Glutamatergic neuron (in vitro differentiated cells): ENCODE data around the gene CISD1. TPM values are rescaled to one million over a fixed set of nuclear protein-coding genes. Genes with fewer than 3 reads are reported as not detected.

ENCODE experiments used
- DNase-seq: peaks from one replicate; pipeline ENCODE4 v3.0.0; 2022
- H3K27ac Mint-ChIP-seq: one replicate; pipeline ENCODE4 v1.8.0; 2020; ENCODE audit warnings: mild to moderate bottlenecking, mixed read lengths, inconsistent platforms; ENCODE audit not compliant: unreplicated experiment
- H3K27me3 Mint-ChIP-seq: one replicate; pipeline ENCODE4 v1.8.0; 2020; ENCODE audit warnings: mild to moderate bottlenecking, moderate library complexity, mixed read lengths, inconsistent platforms; ENCODE audit not compliant: unreplicated experiment
- H3K36me3 Mint-ChIP-seq: one replicate; pipeline ENCODE4 v1.8.0; 2020; ENCODE audit warnings: mild to moderate bottlenecking, mixed read lengths, inconsistent platforms; ENCODE audit not compliant: unreplicated experiment
- H3K4me1 Mint-ChIP-seq: one replicate; pipeline ENCODE4 v1.8.0; 2020; ENCODE audit warnings: mild to moderate bottlenecking, low read depth, mixed read lengths, inconsistent platforms; ENCODE audit not compliant: unreplicated experiment
- H3K4me3 Mint-ChIP-seq: one replicate; pipeline ENCODE4 v1.8.0; 2020; ENCODE audit warnings: mild to moderate bottlenecking, mixed read lengths, inconsistent platforms; ENCODE audit not compliant: unreplicated experiment
- H3K9me3 Mint-ChIP-seq: one replicate; pipeline ENCODE4 v1.8.0; 2020; ENCODE audit warnings: mild to moderate bottlenecking, moderate library complexity, mixed read lengths, inconsistent platforms; ENCODE audit not compliant: unreplicated experiment
- total RNA-seq: library from RNA; stranded (reverse); fragmentation: NEBNext Ultra II Directional; extraction: Animal tissue kit (Norgen Biotek cat#: 25700); gene quantifications from one replicate; pipeline ENCODE4 v1.2.1, GENCODE V29; 2021; ENCODE audit not compliant: unreplicated experiment
- TF ChIP-seq, protein P1 (sequence below): fragments of 200-600 bp; sonication (generic); IDR thresholded peaks from one replicate; pipeline ENCODE4 v1.5.0; 2021; ENCODE audit not compliant: partially characterized antibody, unreplicated experiment

Gene CISD1
- total RNA-seq, 1 donor from 2014 or later, result 29.3 TPM

DNA sequence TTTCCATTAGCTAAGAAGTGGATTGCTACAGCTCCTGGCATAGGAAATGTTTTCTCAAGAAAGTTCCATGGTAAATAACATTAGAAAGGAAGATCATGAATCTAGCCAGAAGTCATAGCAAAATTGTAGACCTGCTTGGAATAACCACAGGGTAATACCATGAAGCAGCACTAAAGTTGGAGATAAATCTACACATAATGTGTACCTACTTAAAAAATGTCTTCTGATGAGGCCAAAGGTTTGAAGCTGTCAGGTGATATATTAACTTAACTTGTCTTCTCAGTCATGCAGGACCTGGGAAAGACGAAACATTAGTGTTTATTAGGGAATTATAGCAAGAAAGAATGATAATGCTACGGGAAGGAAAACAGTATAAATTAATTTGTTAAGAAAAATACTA is 6.3 kb downstream of the CISD1 start:
- H3K27me3 Mint-ChIP-seq, result no peaks in the 10 kb centered on the region
- H3K4me3 Mint-ChIP-seq, result no peak overlapping the region
- no peak for DNase-seq
- no peak overlapping the region for H3K27ac Mint-ChIP-seq
- TF ChIP-seq, protein P1, sequence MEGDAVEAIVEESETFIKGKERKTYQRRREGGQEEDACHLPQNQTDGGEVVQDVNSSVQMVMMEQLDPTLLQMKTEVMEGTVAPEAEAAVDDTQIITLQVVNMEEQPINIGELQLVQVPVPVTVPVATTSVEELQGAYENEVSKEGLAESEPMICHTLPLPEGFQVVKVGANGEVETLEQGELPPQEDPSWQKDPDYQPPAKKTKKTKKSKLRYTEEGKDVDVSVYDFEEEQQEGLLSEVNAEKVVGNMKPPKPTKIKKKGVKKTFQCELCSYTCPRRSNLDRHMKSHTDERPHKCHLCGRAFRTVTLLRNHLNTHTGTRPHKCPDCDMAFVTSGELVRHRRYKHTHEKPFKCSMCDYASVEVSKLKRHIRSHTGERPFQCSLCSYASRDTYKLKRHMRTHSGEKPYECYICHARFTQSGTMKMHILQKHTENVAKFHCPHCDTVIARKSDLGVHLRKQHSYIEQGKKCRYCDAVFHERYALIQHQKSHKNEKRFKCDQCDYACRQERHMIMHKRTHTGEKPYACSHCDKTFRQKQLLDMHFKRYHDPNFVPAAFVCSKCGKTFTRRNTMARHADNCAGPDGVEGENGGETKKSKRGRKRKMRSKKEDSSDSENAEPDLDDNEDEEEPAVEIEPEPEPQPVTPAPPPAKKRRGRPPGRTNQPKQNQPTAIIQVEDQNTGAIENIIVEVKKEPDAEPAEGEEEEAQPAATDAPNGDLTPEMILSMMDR, result no peak
- H3K9me3 Mint-ChIP-seq, result no peaks in the 10 kb centered on the region
- peaks cover 3% of the 10 kb centered on the region for H3K4me1 Mint-ChIP-seq
- no peaks in the 10 kb centered on the region for H3K36me3 Mint-ChIP-seq

GRCh38 chr10:58275908-58276307 is 6.9 kb downstream of the CISD1 start:
- no peaks in the 10 kb centered on the region for H3K9me3 Mint-ChIP-seq
- no peaks in the 10 kb centered on the region for H3K4me1 Mint-ChIP-seq
- no peak overlapping the region for H3K4me3 Mint-ChIP-seq
- H3K27me3 Mint-ChIP-seq, result no peaks in the 10 kb centered on the region
- TF ChIP-seq, protein P1, result no peak
- no peak for DNase-seq
- H3K36me3 Mint-ChIP-seq, result no peaks in the 10 kb centered on the region
- no peak overlapping the region for H3K27ac Mint-ChIP-seq

DNA sequence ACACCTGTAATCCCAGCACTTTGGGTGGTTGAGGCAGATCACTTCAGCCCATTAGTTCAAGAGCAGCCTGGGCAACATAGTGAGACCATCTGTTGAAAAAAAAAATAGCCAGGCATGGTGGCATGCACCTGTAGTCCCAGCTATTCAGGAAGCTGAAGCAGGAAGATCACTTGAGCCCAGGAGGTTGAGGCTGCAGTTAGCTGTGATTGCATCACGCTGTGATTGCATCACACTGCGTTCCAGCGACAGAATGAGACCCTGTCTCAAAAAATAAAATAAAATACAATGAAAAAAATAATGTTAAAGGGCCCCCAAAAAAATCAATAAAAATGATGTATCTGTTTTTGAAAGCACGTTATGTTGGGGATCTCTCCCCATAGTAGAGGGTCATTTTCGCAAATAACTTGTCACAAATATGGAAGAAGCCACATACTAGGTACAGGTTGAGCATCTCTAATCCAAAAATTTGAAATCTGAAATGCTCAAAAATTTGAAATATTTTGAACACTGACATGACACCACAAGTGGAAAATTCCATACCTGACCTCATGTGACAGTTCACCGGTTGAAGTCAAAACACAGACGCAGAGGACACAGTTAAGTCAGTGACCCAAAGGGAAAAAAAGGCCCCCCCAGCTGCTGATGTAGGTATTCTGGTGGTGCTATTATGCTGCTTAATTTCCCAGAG is 9.5 kb downstream of the CISD1 start:
- no peaks in the 10 kb centered on the region for H3K36me3 Mint-ChIP-seq
- DNase-seq, result no peak
- no peak overlapping the region for H3K4me3 Mint-ChIP-seq
- TF ChIP-seq, protein P1, result no peak
- no peaks in the 10 kb centered on the region for H3K9me3 Mint-ChIP-seq
- H3K27me3 Mint-ChIP-seq, result no peaks in the 10 kb centered on the region
- H3K4me1 Mint-ChIP-seq, result no peaks in the 10 kb centered on the region
- no peak overlapping the region for H3K27ac Mint-ChIP-seq

GRCh38 chr10:58278962-58279307 is 10.0 kb downstream of the CISD1 start:
- H3K4me3 Mint-ChIP-seq, result no peak overlapping the region
- H3K27me3 Mint-ChIP-seq, result no peaks in the 10 kb centered on the region
- H3K9me3 Mint-ChIP-seq, result no peaks in the 10 kb centered on the region
- no peaks in the 10 kb centered on the region for H3K4me1 Mint-ChIP-seq
- H3K27ac Mint-ChIP-seq, result no peak overlapping the region
- TF ChIP-seq, protein P1, result no peak
- H3K36me3 Mint-ChIP-seq, result no peaks in the 10 kb centered on the region
- DNase-seq, result no peak

- no peaks in the 10 kb centered on the region for H3K9me3 Mint-ChIP-seq
- DNase-seq, result no peak
- no peaks in the 10 kb centered on the region for H3K27me3 Mint-ChIP-seq
- H3K36me3 Mint-ChIP-seq, result no peaks in the 10 kb centered on the region
- no peak overlapping the region for H3K4me3 Mint-ChIP-seq
- H3K27ac Mint-ChIP-seq, result no peak overlapping the region
- H3K4me1 Mint-ChIP-seq, result no peaks in the 10 kb centered on the region
- TF ChIP-seq, protein P1, result no peak
These were observed 11.5 kb downstream of the CISD1 start for GRCh38 chr10:58280477-58280876.
